Trophoblast cell (in vitro differentiated cells and primary cell): ENCODE data around the gene LRIT1.

Experiments
- DNase-seq, 2 donors: peaks; one replicate each; pipeline ENCODE4 v3.0.0-alpha.2; 2016
- H2AFZ ChIP-seq: 2 replicates; pipeline ENCODE4 v1.6.1; 2013; ENCODE audit warnings: low read length, moderate library complexity, mild to moderate bottlenecking; ENCODE audit not compliant: insufficient read depth, poor library complexity
- H2AK5ac ChIP-seq: 2 replicates; pipeline ENCODE4 v1.6.1; 2013; ENCODE audit warnings: mild to moderate bottlenecking, low read length
- H2BK120ac ChIP-seq: 2 replicates; pipeline ENCODE4 v1.6.1; 2013; ENCODE audit warnings: low read length, mild to moderate bottlenecking, moderate library complexity; ENCODE audit not compliant: insufficient read depth, poor library complexity
- H2BK12ac ChIP-seq: 2 replicates; pipeline ENCODE4 v1.6.1; 2013; ENCODE audit warnings: mild to moderate bottlenecking, low read length, moderate library complexity
- H2BK5ac ChIP-seq: 2 replicates; pipeline ENCODE4 v1.6.1; 2013; ENCODE audit warnings: low read length, low read depth, moderate library complexity, mild to moderate bottlenecking; ENCODE audit not compliant: poor library complexity
- H3K14ac ChIP-seq: 2 replicates; pipeline ENCODE4 v1.6.1; 2013; ENCODE audit warnings: mild to moderate bottlenecking, low read length
- H3K18ac ChIP-seq: 2 replicates; pipeline ENCODE4 v1.6.1; 2013; ENCODE audit warnings: mild to moderate bottlenecking, low read length
- H3K23ac ChIP-seq: 2 replicates; pipeline ENCODE4 v1.6.1; 2013; ENCODE audit warnings: low read length
- H3K27ac ChIP-seq: 2 replicates; pipeline ENCODE4 v1.5.1; 2013; ENCODE audit warnings: low read depth, mild to moderate bottlenecking, inconsistent platforms, low read length, moderate library complexity
- H3K27me3 ChIP-seq: 2 replicates; pipeline ENCODE4 v1.6.1; 2013; ENCODE audit warnings: inconsistent platforms, mild to moderate bottlenecking, low read length, moderate library complexity; ENCODE audit not compliant: insufficient read depth
- H3K36me3 ChIP-seq, 2 experiments: 1 replicate in 1 of 2; 2 replicates in 1 of 2; pipeline ENCODE4 v1.6.1; 2013; ENCODE audit warnings: low read length in 2 of 2, mild to moderate bottlenecking in 2 of 2, moderate library complexity in 1 of 2; ENCODE audit not compliant: insufficient read depth in 2 of 2, control insufficient read depth in 1 of 2
- H3K4ac ChIP-seq: 2 replicates; pipeline ENCODE4 v1.6.1; 2013; ENCODE audit warnings: low read depth, mild to moderate bottlenecking, low read length, moderate library complexity
- H3K4me1 ChIP-seq, 2 experiments: 1 replicate in 1 of 2; 2 replicates in 1 of 2; pipeline ENCODE4 v1.6.1; 2013; ENCODE audit warnings: low read length in 2 of 2, mild to moderate bottlenecking in 2 of 2, moderate library complexity in 1 of 2; ENCODE audit not compliant: insufficient read depth in 2 of 2, control insufficient read depth in 1 of 2
- H3K4me2 ChIP-seq: 2 replicates; pipeline ENCODE4 v1.6.1; 2013; ENCODE audit warnings: inconsistent platforms, mild to moderate bottlenecking, low read length, moderate library complexity
- H3K4me3 ChIP-seq: 2 replicates; pipeline ENCODE4 v1.5.1; 2013; ENCODE audit warnings: mild to moderate bottlenecking, low read depth, low read length, inconsistent platforms
- H3K79me1 ChIP-seq: one replicate; pipeline ENCODE4 v1.6.1; 2013; ENCODE audit warnings: low read length
- H3K79me2 ChIP-seq: 2 replicates; pipeline ENCODE4 v1.6.1; 2013; ENCODE audit warnings: low read length, mild to moderate bottlenecking; ENCODE audit not compliant: control insufficient read depth, insufficient read depth, poor library complexity
- H3K9ac ChIP-seq: 2 replicates; pipeline ENCODE4 v1.6.1; 2013; ENCODE audit warnings: mild to moderate bottlenecking, low read length
- H3K9me3 ChIP-seq: 2 replicates; pipeline ENCODE4 v1.6.1; 2013; ENCODE audit warnings: low read depth, mild to moderate bottlenecking, control low read depth, inconsistent platforms, low read length; ENCODE audit not compliant: insufficient read depth
- H4K12ac ChIP-seq: 2 replicates; pipeline ENCODE4 v1.6.1; 2013; ENCODE audit warnings: low read depth, mild to moderate bottlenecking, low read length, moderate library complexity
- H4K8ac ChIP-seq: 2 replicates; pipeline ENCODE4 v1.6.1; 2013; ENCODE audit warnings: low read depth, mild to moderate bottlenecking, low read length, moderate library complexity
- H4K91ac ChIP-seq: one replicate; pipeline ENCODE4 v1.6.1; 2013; ENCODE audit warnings: low read depth, mild to moderate bottlenecking, low read length, moderate library complexity
- WGBS: extraction: QIAGEN DNeasy Blood & Tissue Kit; methylation state at CpG from one replicate; pipeline ENCODE4 v1.1.7; 2013; ENCODE audit warnings: missing lambda C conversion rate; ENCODE audit not compliant: insufficient read length, insufficient coverage; ENCODE audit errors: extremely low coverage; 5-methylcytosine and 5-hydroxymethylcytosine counted together

Gene LRIT1

GRCh38 chr10:84217746-84218145, 23.6 kb downstream of the LRIT1 start:
- Histone ChIP-seq H3K4me2 (no peak overlapping the region), H3K36me3 (no peaks in the 10 kb centered on the region), H3K79me2 (no peaks in the 10 kb centered on the region), H3K4me3 (no peak overlapping the region), H2AK5ac (no peak overlapping the region), H3K23ac (no peak overlapping the region), H3K14ac (no peak overlapping the region), H3K4ac (no peak overlapping the region), H2BK120ac (no peak overlapping the region), H3K4me1 (no peaks in the 10 kb centered on the region), H3K18ac (no peak overlapping the region), H4K12ac (no peak overlapping the region), H3K9me3 (peaks cover 2% of the 10 kb centered on the region), H2BK5ac (no peak overlapping the region), H3K27ac (no peak overlapping the region), H3K9ac (no peak overlapping the region), H2AFZ (no peak overlapping the region), H2BK12ac (no peak overlapping the region), H4K8ac (no peak overlapping the region), H4K91ac (no peak overlapping the region), H3K79me1 (no peaks in the 10 kb centered on the region), H3K27me3 (no peaks in the 10 kb centered on the region)
- no peak for DNase-seq
- WGBS = no CpG with 5 or more reads among the region's 4 CpGs

GRCh38 chr10:84216834-84217233, 24.5 kb downstream of the LRIT1 start:
- Histone ChIP-seq H3K27ac (no peak overlapping the region), H3K14ac (no peak overlapping the region), H3K9me3 (peaks cover 4% of the 10 kb centered on the region), H4K12ac (no peak overlapping the region), H3K9ac (no peak overlapping the region), H4K8ac (no peak overlapping the region), H2BK12ac (no peak overlapping the region), H3K4ac (no peak overlapping the region), H3K18ac (no peak overlapping the region), H3K23ac (no peak overlapping the region), H3K4me2 (no peak overlapping the region), H3K79me2 (no peaks in the 10 kb centered on the region), H3K4me3 (no peak overlapping the region), H2BK5ac (no peak overlapping the region), H3K79me1 (no peaks in the 10 kb centered on the region), H2AK5ac (no peak overlapping the region), H3K36me3 (no peaks in the 10 kb centered on the region), H2AFZ (no peak overlapping the region), H2BK120ac (no peak overlapping the region), H3K4me1 (no peaks in the 10 kb centered on the region), H4K91ac (no peak overlapping the region), H3K27me3 (no peaks in the 10 kb centered on the region)
- no CpG with 5 or more reads among the region's 9 CpGs for WGBS
- DNase-seq = no peak

GRCh38 chr10:84214612-84215235, 26.6 kb downstream of the LRIT1 start:
- H2BK12ac ChIP-seq = no peak overlapping the region
- peak in 1 of 2 donors; percentile 49 for DNase-seq
- no peak overlapping the region for H3K27ac ChIP-seq
- no peaks in the 10 kb centered on the region for H3K36me3 ChIP-seq
- H3K4me2 ChIP-seq = no peak overlapping the region
- no peaks in the 10 kb centered on the region for H3K27me3 ChIP-seq
- H3K18ac ChIP-seq = no peak overlapping the region
- no CpG with 5 or more reads among the region's 12 CpGs for WGBS
- H3K4me3 ChIP-seq = no peak overlapping the region
- no peak overlapping the region for H2AFZ ChIP-seq
- no peak overlapping the region for H3K23ac ChIP-seq
- H3K9me3 ChIP-seq = peaks cover 2% of the 10 kb centered on the region
- H3K9ac ChIP-seq = no peak overlapping the region
- H3K4me1 ChIP-seq = no peaks in the 10 kb centered on the region
- no peak overlapping the region for H2BK120ac ChIP-seq
- no peak overlapping the region for H4K8ac ChIP-seq
- no peaks in the 10 kb centered on the region for H3K79me1 ChIP-seq
- H3K4ac ChIP-seq = no peak overlapping the region
- no peak overlapping the region for H4K91ac ChIP-seq
- H2AK5ac ChIP-seq = no peak overlapping the region
- no peak overlapping the region for H4K12ac ChIP-seq
- H2BK5ac ChIP-seq = no peak overlapping the region
- H3K14ac ChIP-seq = no peak overlapping the region
- no peaks in the 10 kb centered on the region for H3K79me2 ChIP-seq

- no peaks in the 10 kb centered on the region for H3K4me1 ChIP-seq
- H3K4ac ChIP-seq = no peak overlapping the region
- no peak overlapping the region for H3K4me2 ChIP-seq
- no peak overlapping the region for H4K91ac ChIP-seq
- no peak overlapping the region for H2BK12ac ChIP-seq
- H3K27me3 ChIP-seq = no peaks in the 10 kb centered on the region
- no peak overlapping the region for H4K8ac ChIP-seq
- no peak overlapping the region for H3K27ac ChIP-seq
- no peak overlapping the region for H3K9ac ChIP-seq
- no peak overlapping the region for H4K12ac ChIP-seq
- H3K36me3 ChIP-seq = no peaks in the 10 kb centered on the region
- H2BK5ac ChIP-seq = no peak overlapping the region
- DNase-seq = peak in 1 of 2 donors; percentile 6
- H2AFZ ChIP-seq = no peak overlapping the region
- no peaks in the 10 kb centered on the region for H3K79me1 ChIP-seq
- no peak overlapping the region for H2BK120ac ChIP-seq
- no peak overlapping the region for H3K18ac ChIP-seq
- no peak overlapping the region for H3K4me3 ChIP-seq
- peaks cover 2% of the 10 kb centered on the region for H3K9me3 ChIP-seq
- WGBS = no CpG with 5 or more reads among the region's 25 CpGs
- H3K14ac ChIP-seq = no peak overlapping the region
- H2AK5ac ChIP-seq = no peak overlapping the region
- no peak overlapping the region for H3K23ac ChIP-seq
- no peaks in the 10 kb centered on the region for H3K79me2 ChIP-seq
Observed at GRCh38 chr10:84214046-84214572, 27.2 kb downstream of the LRIT1 start.
